ENCODE data around the gene PDGFRB.

- TF ChIP-seq CTCF (conservative IDR thresholded peaks at IDR 0.05; ENCODE audit: low read depth, low read length) (no peak), RFX5 (IDR thresholded peaks at IDR 0.05; ENCODE audit: low read depth, low read length) (no peak), NFE2L2 (IDR thresholded peaks at IDR 0.05; ENCODE audit: low read depth, low read length) (no peak)
Observed at GRCh38 chr5:150182774-150183173, 27.1 kb upstream of the PDGFRB start.
